BJ (cell line): ENCODE data around the gene KIAA0319L. TPM values are rescaled to one million over a fixed set of nuclear protein-coding genes. Genes with fewer than 3 reads are reported as not detected.

ENCODE experiments used
- CTCF ChIA-PET: fragments of 350-600 bp; formaldehyde crosslinking; extraction: SDS; loops from one replicate; lab custom pipeline; 2021; ENCODE audit warnings: antibody characterized with exemption, inconsistent platforms; lab: Yijun Ruan, JAX
- POLR2A ChIA-PET: fragments of 300-600 bp; sonication (Branson Sonifier 250); formaldehyde crosslinking; extraction: SDS; loops from one replicate; lab custom pipeline; 2021; ENCODE audit warnings: antibody characterized with exemption; lab: Charles Lee
- DNase-seq: peaks from one replicate; pipeline ENCODE4 v3.0.0-alpha.2; 2011; ENCODE audit warnings: low read depth
- H3K27me3 ChIP-seq: 2 replicates; pipeline ENCODE4 v1.6.0; 2011; ENCODE audit warnings: low read length; ENCODE audit not compliant: control insufficient read depth, insufficient read depth
- H3K36me3 ChIP-seq: 2 replicates; pipeline ENCODE4 v1.5.1; 2011; ENCODE audit warnings: low read length; ENCODE audit not compliant: control insufficient read depth, insufficient read depth
- H3K4me3 ChIP-seq: 2 replicates; pipeline ENCODE4 v1.5.1; 2011; ENCODE audit warnings: low read depth, mild to moderate bottlenecking, control low read depth, low read length
- CTCF ChIP-seq: IDR thresholded peaks from 2 replicates; pipeline ENCODE4 v1.5.1; 2011; ENCODE audit warnings: low read depth, mild to moderate bottlenecking, control low read depth, inconsistent platforms, low read length, moderate library complexity; ENCODE audit not compliant: insufficient read depth
- polyA plus RNA-seq: library from polyadenylated mRNA; depleted of rRNA; stranded (reverse); fragments of >200 nt; gene quantifications from 2 replicates; pipeline ENCODE4 v1.2.3, GENCODE V29; 2011

KIAA0319L gene
- polyA plus RNA-seq, 1 experiment: 36.3 TPM

GRCh38 chr1:35555601-35556477 lies 1.4 kb downstream of the KIAA0319L start:
- CTCF ChIA-PET: interaction anchor here (0.7 to 4.6 kb wide), 5 partner anchors 9 to 170 kb away, joined by 3 to 60 read pairs (median 5); no protein-coding TSS in a partner anchor
- DNase-seq: no peak
- H3K4me3 ChIP-seq: peak overlapping the region; percentile 92
- peaks cover 6% of the 10 kb centered on the region for H3K36me3 ChIP-seq
- no peak for TF ChIP-seq CTCF
- POLR2A ChIA-PET: no interaction called here
- H3K27me3 ChIP-seq: no peaks in the 10 kb centered on the region

GRCh38 chr1:35555212-35555584 lies 2.0 kb downstream of the KIAA0319L start:
- H3K4me3 ChIP-seq: no peak overlapping the region
- DNase-seq: no peak
- peaks cover 6% of the 10 kb centered on the region for H3K36me3 ChIP-seq
- CTCF ChIA-PET: interaction anchor here (1.5 to 1.9 kb wide), 2 partner anchors 10 kb away, joined by 3 to 5 read pairs; no protein-coding TSS in a partner anchor
- POLR2A ChIA-PET: no interaction called here
- no peak for TF ChIP-seq CTCF
- H3K27me3 ChIP-seq: no peaks in the 10 kb centered on the region

GRCh38 chr1:35554266-35555211 lies 2.7 kb downstream of the KIAA0319L start:
- Histone ChIP-seq H3K36me3 (peaks cover 6% of the 10 kb centered on the region), H3K27me3 (no peaks in the 10 kb centered on the region), H3K4me3 (no peak overlapping the region)
- DNase-seq: no peak
- POLR2A ChIA-PET: no interaction called here
- TF ChIP-seq CTCF: no peak
- CTCF ChIA-PET: interaction anchor here (1.9 kb wide), 1 partner anchor 10 kb away, joined by 5 read pairs; no protein-coding TSS in a partner anchor

GRCh38 chr1:35553851-35554250 lies 3.4 kb downstream of the KIAA0319L start:
- Histone ChIP-seq H3K27me3 (no peaks in the 10 kb centered on the region), H3K36me3 (peaks cover 6% of the 10 kb centered on the region), H3K4me3 (no peak overlapping the region)
- no peak for DNase-seq
- no peak for TF ChIP-seq CTCF
- CTCF ChIA-PET: no interaction called here
- POLR2A ChIA-PET: no interaction called here
